ENCODE data around the gene RGS10. TPM values are rescaled to one million over a fixed set of nuclear protein-coding genes. Genes with fewer than 3 reads are reported as not detected.

Gene RGS10
- polyA plus RNA-seq, 3 donors = 57.1 to 87.2 (median 75.8) TPM

GRCh38 chr10:119469846-119470245 lies 72.7 kb downstream of the RGS10 start:
- TF ChIP-seq CTCF (IDR thresholded peaks at IDR 0.05) = no peak
- Histone ChIP-seq H3K9me3 (replicated peaks in 1 of 2; ENCODE audit: control insufficient read depth in 1 of 2, insufficient read depth in 1 of 2, low read length in 2 of 2) (peaks cover 0 to 8% of the 10 kb centered on the region in 2 donors), H3K4me3 (replicated peaks in 1 of 3; ENCODE audit: low read depth in 2 of 3, low read length in 3 of 3) (no peak overlapping the region), H4K20me1 (ENCODE audit: insufficient read depth, low read length) (no peaks in the 10 kb centered on the region), H3K79me2 (ENCODE audit: insufficient read depth, low read length) (no peaks in the 10 kb centered on the region), H3K27me3 (ENCODE audit: control insufficient read depth in 2 of 2, insufficient read depth in 2 of 2, low read length in 2 of 2) (no peaks in the 10 kb centered on the region), H2AFZ (ENCODE audit: insufficient read depth, low read depth, low read length, poor library complexity, severe bottlenecking) (no peak overlapping the region), H3K4me1 (ENCODE audit: control insufficient read depth in 1 of 2, insufficient read depth in 2 of 2, low read length in 2 of 2) (peaks cover 6 to 7% of the 10 kb centered on the region in 2 donors), H3K36me3 (replicated peaks in 1 of 2; ENCODE audit: control insufficient read depth in 1 of 2, insufficient read depth in 2 of 2, low read length in 2 of 2) (no peaks in the 10 kb centered on the region), H3K9ac (ENCODE audit: insufficient read depth, low read length, poor library complexity, severe bottlenecking) (no peak overlapping the region), H3K4me2 (replicated peaks; ENCODE audit: extremely low read depth, low read length, poor library complexity, severe bottlenecking) (no peak overlapping the region), H3K27ac (ENCODE audit: low read depth in 1 of 2, low read length in 2 of 2) (no peak overlapping the region)
- Mint-ChIP-seq H3K27me3 (ENCODE audit: low read depth in 3 of 3) (peaks cover 2 to 13% (median 4%) of the 10 kb centered on the region in 3 donors), H3K27ac (peak overlapping the region in 1 of 7 donors; percentile 37), H3K4me3 (no peak overlapping the region), H3K36me3 (no peaks in the 10 kb centered on the region), H3K9me3 (peaks cover 2 to 11% (median 3%) of the 10 kb centered on the region in 7 donors), H3K4me1 (peaks cover 9% of the 10 kb centered on the region)
- 85% methylated on average over 6 of the region's 7 CpGs for WGBS (ENCODE audit: insufficient coverage)
- DNase-seq = no peak
- intact Hi-C loops (cut with micrococcal nuclease) = no loop called here

GRCh38 chr10:119469325-119469707 lies 73.2 kb downstream of the RGS10 start:
- Mint-ChIP-seq H3K4me1 (peaks cover 9% of the 10 kb centered on the region), H3K27me3 (ENCODE audit: low read depth in 3 of 3) (peaks cover 2 to 15% (median 6%) of the 10 kb centered on the region in 3 donors), H3K9me3 (peaks cover 2 to 11% (median 3%) of the 10 kb centered on the region in 7 donors), H3K27ac (no peak overlapping the region), H3K4me3 (no peak overlapping the region), H3K36me3 (no peaks in the 10 kb centered on the region)
- Histone ChIP-seq H3K4me1 (ENCODE audit: control insufficient read depth in 1 of 2, insufficient read depth in 2 of 2, low read length in 2 of 2) (peaks cover 6 to 7% of the 10 kb centered on the region in 2 donors), H3K79me2 (ENCODE audit: insufficient read depth, low read length) (no peaks in the 10 kb centered on the region), H3K4me3 (replicated peaks in 1 of 3; ENCODE audit: low read depth in 2 of 3, low read length in 3 of 3) (no peak overlapping the region), H3K9me3 (replicated peaks in 1 of 2; ENCODE audit: control insufficient read depth in 1 of 2, insufficient read depth in 1 of 2, low read length in 2 of 2) (peaks cover 0 to 8% of the 10 kb centered on the region in 2 donors), H3K36me3 (replicated peaks in 1 of 2; ENCODE audit: control insufficient read depth in 1 of 2, insufficient read depth in 2 of 2, low read length in 2 of 2) (no peaks in the 10 kb centered on the region), H2AFZ (ENCODE audit: insufficient read depth, low read depth, low read length, poor library complexity, severe bottlenecking) (no peak overlapping the region), H3K27me3 (ENCODE audit: control insufficient read depth in 2 of 2, insufficient read depth in 2 of 2, low read length in 2 of 2) (no peaks in the 10 kb centered on the region), H4K20me1 (ENCODE audit: insufficient read depth, low read length) (no peaks in the 10 kb centered on the region), H3K9ac (ENCODE audit: insufficient read depth, low read length, poor library complexity, severe bottlenecking) (no peak overlapping the region), H3K27ac (ENCODE audit: low read depth in 1 of 2, low read length in 2 of 2) (no peak overlapping the region), H3K4me2 (replicated peaks; ENCODE audit: extremely low read depth, low read length, poor library complexity, severe bottlenecking) (no peak overlapping the region)
- 100% methylated on average over 6 of the region's 8 CpGs for WGBS (ENCODE audit: insufficient coverage)
- intact Hi-C loops (cut with micrococcal nuclease) = no loop called here
- no peak for DNase-seq
- no peak for TF ChIP-seq CTCF (IDR thresholded peaks at IDR 0.05)
